GM12878 (cell line): ENCODE measurements around the gene FAM174A. TPM values are rescaled to one million over a fixed set of nuclear protein-coding genes. Genes with fewer than 3 reads are reported as not detected.

Experiments used
- ATAC-seq: fragments of 200-7000 bp; cut with Tn5 transposase; 3 replicates; pipeline ENCODE4 v1.9.1; 2020; ENCODE audit warnings: mild to moderate bottlenecking, moderate library complexity
- BruUV-seq: library from RNA; stranded (reverse); fragments of 400-500 nt; replicated peaks from 2 replicates; lab custom pipeline; 2021; lab: Mats Ljungman, UMichigan
- CTCF ChIA-PET: fragments of 300-600 bp; sonication (Branson Sonifier 250); formaldehyde crosslinking; extraction: SDS; loops from one replicate; lab custom pipeline; 2021; ENCODE audit warnings: inconsistent platforms; lab: Yijun Ruan, JAX
- POLR2A ChIA-PET: fragments of 350-600 bp; formaldehyde crosslinking; extraction: SDS; loops from one replicate; lab custom pipeline; 2021; ENCODE audit warnings: inconsistent platforms; lab: Charles Lee
- RAD21 ChIA-PET: fragments of 300-600 bp; sonication (Branson Sonifier 250); formaldehyde crosslinking; loops from one replicate; lab custom pipeline; 2023; ENCODE audit warnings: antibody characterized with exemption; ENCODE audit not compliant: unreplicated experiment; lab: Charles Lee
- SMC1A ChIA-PET: fragments of 300-600 bp; sonication (Branson Sonifier 250); formaldehyde crosslinking; loops from one replicate; lab custom pipeline; 2023; ENCODE audit not compliant: unreplicated experiment, uncharacterized antibody; lab: Charles Lee
- DNase-seq: peaks from one replicate; pipeline ENCODE4 v3.0.0-alpha.2; 2011; ENCODE audit warnings: low read depth, low spot score
- FAIRE-seq: peaks from 3 replicates; lab custom pipeline; 2011; peaks lifted over from hg19 to GRCh38; lab: Jason Lieb, UNC
- H2AFZ ChIP-seq: 2 replicates; pipeline ENCODE4 v1.6.0; 2011; ENCODE audit warnings: low read depth, low read length, control low read depth; ENCODE audit not compliant: control insufficient read depth
- H3K27ac ChIP-seq: 2 replicates; pipeline ENCODE4 v1.5.1; 2011; ENCODE audit warnings: control low read depth; ENCODE audit not compliant: control insufficient read depth, insufficient read depth
- H3K27me3 ChIP-seq, 2 experiments: replicated peaks in 1 of 2; 2 replicates each; pipeline versions ENCODE4 v1.6.0 to v1.6.1; 2011; ENCODE audit warnings: low read length in 1 of 2; ENCODE audit not compliant: control insufficient read depth in 2 of 2, insufficient read depth in 2 of 2
- H3K36me3 ChIP-seq, 2 experiments: 2 replicates each; pipeline ENCODE4 v1.5.1; 2011; ENCODE audit warnings: low read length in 1 of 2; ENCODE audit not compliant: control insufficient read depth in 2 of 2, insufficient read depth in 2 of 2
- H3K4me1 ChIP-seq: 2 replicates; pipeline ENCODE4 v1.6.1; 2011; ENCODE audit warnings: mild to moderate bottlenecking, low read length, moderate library complexity, mixed read lengths; ENCODE audit not compliant: control insufficient read depth, insufficient read depth
- H3K4me2 ChIP-seq: 2 replicates; pipeline ENCODE4 v1.6.0; 2011; ENCODE audit warnings: control low read depth; ENCODE audit not compliant: control insufficient read depth, insufficient read depth
- H3K4me3 ChIP-seq: fragments of 200-600 bp; sonication (generic); 2 replicates; pipeline ENCODE4 v1.5.1; 2016
- H3K79me2 ChIP-seq: 2 replicates; pipeline ENCODE4 v1.6.0; 2011; ENCODE audit warnings: low read length; ENCODE audit not compliant: control insufficient read depth, insufficient read depth
- H3K9ac ChIP-seq: 2 replicates; pipeline ENCODE4 v1.8.0; 2011; ENCODE audit warnings: low read length, control low read depth, mixed read lengths; ENCODE audit not compliant: control insufficient read depth, insufficient read depth
- H3K9me3 ChIP-seq: replicated peaks from 3 replicates; pipeline ENCODE4 v1.5.1; 2011; ENCODE audit warnings: mild to moderate bottlenecking, low read length; ENCODE audit not compliant: control insufficient read depth, insufficient read depth
- H4K20me1 ChIP-seq: 2 replicates; pipeline ENCODE4 v1.6.0; 2011; ENCODE audit not compliant: control insufficient read depth, insufficient read depth
- ASH2L ChIP-seq: fragments of 300-600, 200-600 bp; sonication (generic); IDR thresholded peaks from 2 replicates; pipeline ENCODE4 v1.6.1; 2017; ENCODE audit warnings: low read depth, mild to moderate bottlenecking, borderline replicate concordance
- ESRRA ChIP-seq: IDR thresholded peaks from 2 replicates; pipeline ENCODE4 v1.6.1; 2012; ENCODE audit warnings: mild to moderate bottlenecking, low read length, improper control_type of control experiment
- FOXM1 ChIP-seq: IDR thresholded peaks from 2 replicates; pipeline ENCODE4 v1.6.1; 2012; ENCODE audit warnings: low read depth, mild to moderate bottlenecking, inconsistent platforms, low read length, moderate library complexity
- HCFC1 ChIP-seq: fragments of 150-350 bp; IDR thresholded peaks from 2 replicates; pipeline ENCODE4 v1.6.1; 2014; ENCODE audit warnings: low read length
- NR2F1 ChIP-seq: fragments of 450-650 bp; conservative IDR thresholded peaks from 2 replicates; pipeline ENCODE4 v1.6.1; 2017; ENCODE audit warnings: mild to moderate bottlenecking
- SMAD1 ChIP-seq: fragments of 450-650 bp; IDR thresholded peaks from 2 replicates; pipeline ENCODE4 v1.6.1; 2018; ENCODE audit warnings: mild to moderate bottlenecking, low read depth; ENCODE audit not compliant: partially characterized antibody
- SREBF1 ChIP-seq: IDR thresholded peaks from 2 replicates; pipeline ENCODE4 v1.6.1; 2012; ENCODE audit warnings: mild to moderate bottlenecking, low read length
- SUZ12 ChIP-seq: fragments of 200-600 bp; sonication (generic); IDR thresholded peaks from one replicate; pipeline ENCODE4 v1.6.1; 2018; ENCODE audit warnings: antibody characterized with exemption, mild to moderate bottlenecking; ENCODE audit not compliant: unreplicated experiment
- ZSCAN29 ChIP-seq: fragments of 450-650 bp; IDR thresholded peaks from 2 replicates; pipeline ENCODE4 v1.6.1; 2017; ENCODE audit warnings: mild to moderate bottlenecking, moderate library complexity
- WGBS: methylation state at CpG from one replicate; pipeline ENCODE4 v1.1.6; 2016; ENCODE audit warnings: low lambda C conversion rate; ENCODE audit not compliant: insufficient replicate concordance, insufficient coverage; ENCODE audit errors: missing lambda C conversion rate; 5-methylcytosine and 5-hydroxymethylcytosine counted together
- in situ Hi-C: fragments of 300-500 bp; cut with MboI; formaldehyde crosslinking; loops from 9 replicates; pipeline ENCODE4 v1.14.3; 2018; ENCODE audit warnings: mixed read lengths
- intact Hi-C: fragments of 100-400 bp; cut with micrococcal nuclease; formaldehyde crosslinking; loops from one replicate; pipeline ENCODE4 v1.14.2; 2022; ENCODE audit not compliant: unreplicated experiment
- polyA plus RNA-seq, 11 experiments: library from polyadenylated mRNA; depleted of rRNA in 4 of 11; unstranded in 6 of 11; stranded (reverse) in 5 of 11; fragments of >200 nt; fragmentation: Nextera tagmentation in 4 of 11; fragmentation: Illumina TruSeq in 1 of 11; extraction: Ambion mirVana in 4 of 11; extraction: Trizol in 1 of 11; gene quantifications; 1 replicate in 1 of 11; 2 replicates in 10 of 11; pipeline versions ENCODE4 v1.2.1 to v1.2.3, GENCODE V29; 2011 to 2016; ENCODE audit warnings: inconsistent platforms in 2 of 11, missing spikeins in 2 of 11, low read depth in 1 of 11
- total RNA-seq, 4 experiments: library from RNA; depleted of rRNA in 3 of 4; stranded (reverse); fragments of >200 nt in 3 of 4; fragmentation: Illumina TruSeq in 1 of 4; extraction: Trizol in 1 of 4; gene quantifications; 2 replicates each; pipeline versions ENCODE4 v1.2.1 to v1.2.3, GENCODE V29; 2013 to 2021
- TF ChIP-seq, protein P1 (sequence below): fragments of 450-650 bp; formaldehyde crosslinking; IDR thresholded peaks from 2 replicates; pipeline ENCODE4 v1.4.0; 2020; ENCODE audit warnings: mild to moderate bottlenecking, moderate library complexity
- TF ChIP-seq, protein P2 (sequence below), 3 experiments: IDR thresholded peaks in 2 of 3; conservative IDR thresholded peaks in 1 of 3; 2 replicates each; pipeline ENCODE4 v1.5.1; 2011; ENCODE audit warnings: low read depth in 3 of 3, low read length in 3 of 3, mild to moderate bottlenecking in 3 of 3, control low read depth in 2 of 3, moderate library complexity in 2 of 3, inconsistent platforms in 1 of 3, mixed read lengths in 1 of 3; ENCODE audit not compliant: control insufficient read depth in 2 of 3, insufficient read depth in 1 of 3; ENCODE audit errors: extremely low read depth in 1 of 3
- TF ChIP-seq, protein P3 (sequence below): fragments of 450-650 bp; IDR thresholded peaks from 2 replicates; pipeline ENCODE4 v1.6.1; 2017; ENCODE audit warnings: mild to moderate bottlenecking, low read depth, inconsistent platforms; ENCODE audit not compliant: poor library complexity, severe bottlenecking
- TF ChIP-seq, protein P4 (sequence below): fragments of 450-650 bp; conservative IDR thresholded peaks from 2 replicates; pipeline ENCODE4 v1.6.1; 2017; ENCODE audit warnings: mild to moderate bottlenecking, moderate library complexity

The FAM174A gene
- total and polyA plus RNA-seq, 10 of the 15 experiments (the other 5 are each of a cell fraction or from before 2014, with no cell fraction given), result 1.4 to 12.1 (median 6.0) TPM

DNA sequence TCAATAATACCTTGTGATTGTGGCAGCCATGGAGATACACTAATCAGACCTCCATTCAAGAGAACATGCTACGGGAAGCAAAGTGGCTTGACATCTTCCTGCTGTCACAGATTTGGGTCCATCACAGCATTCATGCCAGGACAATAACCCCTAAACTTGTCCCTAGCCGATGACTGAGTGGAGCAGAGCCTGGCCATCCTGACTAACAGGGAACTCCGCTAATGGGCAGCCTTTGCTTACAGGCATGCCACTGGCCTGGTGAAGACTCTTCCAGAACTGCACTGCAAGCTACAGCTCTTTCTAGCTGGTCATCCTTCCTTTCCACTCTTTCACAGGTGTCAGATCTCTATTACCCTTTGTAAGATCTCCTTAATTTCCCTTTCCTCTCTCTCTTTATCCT is 16.0 kb downstream of the FAM174A start:
- no peak; the same call in 2 of the 3 replicates for ATAC-seq
- DNase-seq, result no peak
- Histone ChIP-seq H3K9ac (no peak overlapping the region), H3K79me2 (no peaks in the 10 kb centered on the region), H2AFZ (no peak overlapping the region), H4K20me1 (no peaks in the 10 kb centered on the region), H3K36me3 (no peaks in the 10 kb centered on the region), H3K27ac (peak overlapping the region; percentile 31; the same call in 1 of the 2 replicates), H3K4me1 (peaks cover 8% of the 10 kb centered on the region), H3K9me3 (no peaks in the 10 kb centered on the region), H3K4me2 (no peak overlapping the region), H3K27me3 (no peaks in the 10 kb centered on the region), H3K4me3 (no peak overlapping the region)
- RAD21 ChIA-PET, result interaction anchor here (1.4 kb wide), 1 partner anchor 16 kb away, joined by 3 read pairs; the partner anchor contains the start of gene FAM174A
- in situ Hi-C loops, result no loop called here
- CTCF ChIA-PET, result no interaction called here
- POLR2A ChIA-PET, result interaction anchor here (1.0 kb wide), 1 partner anchor 16 kb away, joined by 3 read pairs; the partner anchor contains the start of gene FAM174A
- WGBS, result 100% methylated on average over 3 of the region's 3 CpGs
- TF ChIP-seq SMAD1, result no peak
- TF ChIP-seq FOXM1, result no peak
- no peak for TF ChIP-seq ZSCAN29
- TF ChIP-seq SREBF1, result no peak
- no peak for TF ChIP-seq SUZ12
- TF ChIP-seq, protein P1, sequence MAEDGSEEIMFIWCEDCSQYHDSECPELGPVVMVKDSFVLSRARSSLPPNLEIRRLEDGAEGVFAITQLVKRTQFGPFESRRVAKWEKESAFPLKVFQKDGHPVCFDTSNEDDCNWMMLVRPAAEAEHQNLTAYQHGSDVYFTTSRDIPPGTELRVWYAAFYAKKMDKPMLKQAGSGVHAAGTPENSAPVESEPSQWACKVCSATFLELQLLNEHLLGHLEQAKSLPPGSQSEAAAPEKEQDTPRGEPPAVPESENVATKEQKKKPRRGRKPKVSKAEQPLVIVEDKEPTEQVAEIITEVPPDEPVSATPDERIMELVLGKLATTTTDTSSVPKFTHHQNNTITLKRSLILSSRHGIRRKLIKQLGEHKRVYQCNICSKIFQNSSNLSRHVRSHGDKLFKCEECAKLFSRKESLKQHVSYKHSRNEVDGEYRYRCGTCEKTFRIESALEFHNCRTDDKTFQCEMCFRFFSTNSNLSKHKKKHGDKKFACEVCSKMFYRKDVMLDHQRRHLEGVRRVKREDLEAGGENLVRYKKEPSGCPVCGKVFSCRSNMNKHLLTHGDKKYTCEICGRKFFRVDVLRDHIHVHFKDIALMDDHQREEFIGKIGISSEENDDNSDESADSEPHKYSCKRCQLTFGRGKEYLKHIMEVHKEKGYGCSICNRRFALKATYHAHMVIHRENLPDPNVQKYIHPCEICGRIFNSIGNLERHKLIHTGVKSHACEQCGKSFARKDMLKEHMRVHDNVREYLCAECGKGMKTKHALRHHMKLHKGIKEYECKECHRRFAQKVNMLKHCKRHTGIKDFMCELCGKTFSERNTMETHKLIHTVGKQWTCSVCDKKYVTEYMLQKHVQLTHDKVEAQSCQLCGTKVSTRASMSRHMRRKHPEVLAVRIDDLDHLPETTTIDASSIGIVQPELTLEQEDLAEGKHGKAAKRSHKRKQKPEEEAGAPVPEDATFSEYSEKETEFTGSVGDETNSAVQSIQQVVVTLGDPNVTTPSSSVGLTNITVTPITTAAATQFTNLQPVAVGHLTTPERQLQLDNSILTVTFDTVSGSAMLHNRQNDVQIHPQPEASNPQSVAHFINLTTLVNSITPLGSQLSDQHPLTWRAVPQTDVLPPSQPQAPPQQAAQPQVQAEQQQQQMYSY (CRISPR knock-in tag), result no peak
- TF ChIP-seq, protein P2, sequence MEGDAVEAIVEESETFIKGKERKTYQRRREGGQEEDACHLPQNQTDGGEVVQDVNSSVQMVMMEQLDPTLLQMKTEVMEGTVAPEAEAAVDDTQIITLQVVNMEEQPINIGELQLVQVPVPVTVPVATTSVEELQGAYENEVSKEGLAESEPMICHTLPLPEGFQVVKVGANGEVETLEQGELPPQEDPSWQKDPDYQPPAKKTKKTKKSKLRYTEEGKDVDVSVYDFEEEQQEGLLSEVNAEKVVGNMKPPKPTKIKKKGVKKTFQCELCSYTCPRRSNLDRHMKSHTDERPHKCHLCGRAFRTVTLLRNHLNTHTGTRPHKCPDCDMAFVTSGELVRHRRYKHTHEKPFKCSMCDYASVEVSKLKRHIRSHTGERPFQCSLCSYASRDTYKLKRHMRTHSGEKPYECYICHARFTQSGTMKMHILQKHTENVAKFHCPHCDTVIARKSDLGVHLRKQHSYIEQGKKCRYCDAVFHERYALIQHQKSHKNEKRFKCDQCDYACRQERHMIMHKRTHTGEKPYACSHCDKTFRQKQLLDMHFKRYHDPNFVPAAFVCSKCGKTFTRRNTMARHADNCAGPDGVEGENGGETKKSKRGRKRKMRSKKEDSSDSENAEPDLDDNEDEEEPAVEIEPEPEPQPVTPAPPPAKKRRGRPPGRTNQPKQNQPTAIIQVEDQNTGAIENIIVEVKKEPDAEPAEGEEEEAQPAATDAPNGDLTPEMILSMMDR (IDR thresholded peaks at IDR 0.05 in 2 of 3, conservative IDR thresholded peaks at IDR 0.05 in 1 of 3; ENCODE audit: control insufficient read depth in 2 of 3, extremely low read depth in 1 of 3, insufficient read depth in 1 of 3, low read depth in 3 of 3, low read length in 3 of 3), result no peak
- TF ChIP-seq, protein P3, sequence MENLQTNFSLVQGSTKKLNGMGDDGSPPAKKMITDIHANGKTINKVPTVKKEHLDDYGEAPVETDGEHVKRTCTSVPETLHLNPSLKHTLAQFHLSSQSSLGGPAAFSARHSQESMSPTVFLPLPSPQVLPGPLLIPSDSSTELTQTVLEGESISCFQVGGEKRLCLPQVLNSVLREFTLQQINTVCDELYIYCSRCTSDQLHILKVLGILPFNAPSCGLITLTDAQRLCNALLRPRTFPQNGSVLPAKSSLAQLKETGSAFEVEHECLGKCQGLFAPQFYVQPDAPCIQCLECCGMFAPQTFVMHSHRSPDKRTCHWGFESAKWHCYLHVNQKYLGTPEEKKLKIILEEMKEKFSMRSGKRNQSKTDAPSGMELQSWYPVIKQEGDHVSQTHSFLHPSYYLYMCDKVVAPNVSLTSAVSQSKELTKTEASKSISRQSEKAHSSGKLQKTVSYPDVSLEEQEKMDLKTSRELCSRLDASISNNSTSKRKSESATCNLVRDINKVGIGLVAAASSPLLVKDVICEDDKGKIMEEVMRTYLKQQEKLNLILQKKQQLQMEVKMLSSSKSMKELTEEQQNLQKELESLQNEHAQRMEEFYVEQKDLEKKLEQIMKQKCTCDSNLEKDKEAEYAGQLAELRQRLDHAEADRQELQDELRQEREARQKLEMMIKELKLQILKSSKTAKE, result no peak
- TF ChIP-seq ASH2L, result no peak
- no peak for TF ChIP-seq ESRRA
- no peak for TF ChIP-seq NR2F1
- TF ChIP-seq, protein P4, sequence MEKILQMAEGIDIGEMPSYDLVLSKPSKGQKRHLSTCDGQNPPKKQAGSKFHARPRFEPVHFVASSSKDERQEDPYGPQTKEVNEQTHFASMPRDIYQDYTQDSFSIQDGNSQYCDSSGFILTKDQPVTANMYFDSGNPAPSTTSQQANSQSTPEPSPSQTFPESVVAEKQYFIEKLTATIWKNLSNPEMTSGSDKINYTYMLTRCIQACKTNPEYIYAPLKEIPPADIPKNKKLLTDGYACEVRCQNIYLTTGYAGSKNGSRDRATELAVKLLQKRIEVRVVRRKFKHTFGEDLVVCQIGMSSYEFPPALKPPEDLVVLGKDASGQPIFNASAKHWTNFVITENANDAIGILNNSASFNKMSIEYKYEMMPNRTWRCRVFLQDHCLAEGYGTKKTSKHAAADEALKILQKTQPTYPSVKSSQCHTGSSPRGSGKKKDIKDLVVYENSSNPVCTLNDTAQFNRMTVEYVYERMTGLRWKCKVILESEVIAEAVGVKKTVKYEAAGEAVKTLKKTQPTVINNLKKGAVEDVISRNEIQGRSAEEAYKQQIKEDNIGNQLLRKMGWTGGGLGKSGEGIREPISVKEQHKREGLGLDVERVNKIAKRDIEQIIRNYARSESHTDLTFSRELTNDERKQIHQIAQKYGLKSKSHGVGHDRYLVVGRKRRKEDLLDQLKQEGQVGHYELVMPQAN, result no peak
- TF ChIP-seq HCFC1, result no peak
- SMC1A ChIA-PET, result interaction anchor here (2.0 kb wide), 1 partner anchor 11 kb away, joined by 10 read pairs; no protein-coding TSS in a partner anchor
- no TSS peak for BruUV-seq
- no peak for FAIRE-seq
- intact Hi-C loops, result loop anchor here (5.0 kb wide), 1 partner anchor 351 kb away; the partner anchor contains the start of gene ST8SIA4
